Osteocyte (in vitro differentiated cells): ENCODE data around the gene PIK3AP1. TPM values are rescaled to one million over a fixed set of nuclear protein-coding genes. Genes with fewer than 3 reads are reported as not detected.

Experiments used
- DNase-seq: peaks from one replicate; pipeline ENCODE4 v3.0.0; 2021; ENCODE audit warnings: mixed read lengths; ENCODE audit not compliant: unreplicated experiment; ENCODE audit errors: extremely low spot score
- H3K27ac Mint-ChIP-seq: one replicate; pipeline ENCODE4 v1.8.0; 2021; ENCODE audit warnings: mild to moderate bottlenecking, mixed read lengths; ENCODE audit not compliant: unreplicated experiment
- H3K27me3 Mint-ChIP-seq: one replicate; pipeline ENCODE4 v1.8.0; 2021; ENCODE audit warnings: mixed read lengths; ENCODE audit not compliant: unreplicated experiment
- H3K36me3 Mint-ChIP-seq: one replicate; pipeline ENCODE4 v1.8.0; 2021; ENCODE audit warnings: mixed read lengths; ENCODE audit not compliant: unreplicated experiment
- H3K4me1 Mint-ChIP-seq: one replicate; pipeline ENCODE4 v1.8.0; 2021; ENCODE audit warnings: mixed read lengths; ENCODE audit not compliant: unreplicated experiment
- H3K4me3 Mint-ChIP-seq: one replicate; pipeline ENCODE4 v1.8.0; 2021; ENCODE audit warnings: mild to moderate bottlenecking, moderate library complexity, mixed read lengths; ENCODE audit not compliant: unreplicated experiment
- H3K9me3 Mint-ChIP-seq: one replicate; pipeline ENCODE4 v1.8.0; 2021; ENCODE audit warnings: mixed read lengths; ENCODE audit not compliant: unreplicated experiment
- total RNA-seq: library from RNA; stranded (reverse); gene quantifications from 2 replicates; pipeline ENCODE4 v1.2.1, GENCODE V29; 2021
- TF ChIP-seq, protein P1 (sequence below): fragments of 200-600 bp; sonication (generic); IDR thresholded peaks from 2 replicates; pipeline ENCODE4 v1.5.0; 2021; ENCODE audit warnings: antibody characterized with exemption, mild to moderate bottlenecking, moderate library complexity

The PIK3AP1 gene
- total RNA-seq, 1 donor from 2014 or later, result 0.19 TPM

DNA sequence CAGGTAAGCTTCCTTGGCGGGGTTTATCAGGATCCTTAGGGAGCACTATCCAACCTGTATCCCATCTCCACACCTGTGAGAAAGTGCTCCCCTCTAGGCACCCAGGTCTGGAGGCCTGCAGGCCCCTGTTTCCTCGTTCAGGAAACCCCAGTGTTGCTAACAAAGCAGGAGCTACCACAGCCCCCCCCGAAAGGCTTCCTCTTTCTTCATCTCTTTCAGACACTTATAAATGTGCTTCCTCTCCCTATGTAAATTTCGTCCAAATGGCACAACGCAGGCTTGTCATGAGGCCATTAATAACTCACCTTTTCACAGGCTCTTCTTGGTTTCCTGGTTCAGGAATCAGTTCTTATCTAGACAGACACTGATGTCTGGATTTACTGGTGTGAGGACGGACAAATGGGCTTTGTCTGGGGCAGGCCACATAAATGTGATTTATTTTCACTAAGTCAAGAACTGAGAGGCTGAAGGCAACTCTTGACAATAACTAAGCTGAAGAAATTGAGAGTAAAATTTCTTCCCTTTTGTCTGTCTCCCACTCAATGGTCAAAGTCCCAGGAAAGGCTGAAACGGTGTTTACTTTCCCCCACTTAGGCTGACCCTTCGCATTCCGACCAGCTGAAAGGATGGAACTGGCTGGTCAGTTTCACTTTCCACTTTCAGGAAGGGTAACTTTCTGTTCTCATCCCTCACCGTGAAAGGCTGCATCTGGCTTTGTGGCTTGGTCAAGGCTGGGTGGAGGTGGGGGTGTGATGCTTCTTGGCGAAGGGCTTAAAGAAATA lies 46.8 kb downstream of the PIK3AP1 start:
- Mint-ChIP-seq H3K27ac (peak overlapping the region; percentile 92), H3K36me3 (no peaks in the 10 kb centered on the region), H3K9me3 (no peaks in the 10 kb centered on the region), H3K4me3 (peak overlapping the region; percentile 28), H3K27me3 (no peaks in the 10 kb centered on the region), H3K4me1 (peaks cover 21% of the 10 kb centered on the region)
- TF ChIP-seq, protein P1, sequence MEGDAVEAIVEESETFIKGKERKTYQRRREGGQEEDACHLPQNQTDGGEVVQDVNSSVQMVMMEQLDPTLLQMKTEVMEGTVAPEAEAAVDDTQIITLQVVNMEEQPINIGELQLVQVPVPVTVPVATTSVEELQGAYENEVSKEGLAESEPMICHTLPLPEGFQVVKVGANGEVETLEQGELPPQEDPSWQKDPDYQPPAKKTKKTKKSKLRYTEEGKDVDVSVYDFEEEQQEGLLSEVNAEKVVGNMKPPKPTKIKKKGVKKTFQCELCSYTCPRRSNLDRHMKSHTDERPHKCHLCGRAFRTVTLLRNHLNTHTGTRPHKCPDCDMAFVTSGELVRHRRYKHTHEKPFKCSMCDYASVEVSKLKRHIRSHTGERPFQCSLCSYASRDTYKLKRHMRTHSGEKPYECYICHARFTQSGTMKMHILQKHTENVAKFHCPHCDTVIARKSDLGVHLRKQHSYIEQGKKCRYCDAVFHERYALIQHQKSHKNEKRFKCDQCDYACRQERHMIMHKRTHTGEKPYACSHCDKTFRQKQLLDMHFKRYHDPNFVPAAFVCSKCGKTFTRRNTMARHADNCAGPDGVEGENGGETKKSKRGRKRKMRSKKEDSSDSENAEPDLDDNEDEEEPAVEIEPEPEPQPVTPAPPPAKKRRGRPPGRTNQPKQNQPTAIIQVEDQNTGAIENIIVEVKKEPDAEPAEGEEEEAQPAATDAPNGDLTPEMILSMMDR, result no peak
- DNase-seq, result no peak

- no peak overlapping the region for H3K4me3 Mint-ChIP-seq
- H3K27me3 Mint-ChIP-seq, result no peaks in the 10 kb centered on the region
- H3K9me3 Mint-ChIP-seq, result no peaks in the 10 kb centered on the region
- TF ChIP-seq, protein P1, result no peak
- DNase-seq, result no peak
- H3K4me1 Mint-ChIP-seq, result peaks cover 21% of the 10 kb centered on the region
- no peak overlapping the region for H3K27ac Mint-ChIP-seq
- H3K36me3 Mint-ChIP-seq, result no peaks in the 10 kb centered on the region
Observed at GRCh38 chr10:96672481-96673175, 47.7 kb downstream of the PIK3AP1 start.

GRCh38 chr10:96671211-96671890 lies 49.0 kb downstream of the PIK3AP1 start:
- no peak overlapping the region for H3K27ac Mint-ChIP-seq
- no peaks in the 10 kb centered on the region for H3K36me3 Mint-ChIP-seq
- no peak overlapping the region for H3K4me3 Mint-ChIP-seq
- no peak for DNase-seq
- H3K4me1 Mint-ChIP-seq, result peaks cover 21% of the 10 kb centered on the region
- no peaks in the 10 kb centered on the region for H3K27me3 Mint-ChIP-seq
- H3K9me3 Mint-ChIP-seq, result no peaks in the 10 kb centered on the region
- TF ChIP-seq, protein P1, result no peak

- H3K27ac Mint-ChIP-seq, result no peak overlapping the region
- H3K27me3 Mint-ChIP-seq, result no peaks in the 10 kb centered on the region
- H3K36me3 Mint-ChIP-seq, result no peaks in the 10 kb centered on the region
- no peak for DNase-seq
- peaks cover 21% of the 10 kb centered on the region for H3K4me1 Mint-ChIP-seq
- no peaks in the 10 kb centered on the region for H3K9me3 Mint-ChIP-seq
- H3K4me3 Mint-ChIP-seq, result no peak overlapping the region
- TF ChIP-seq, protein P1, result no peak
Observed at GRCh38 chr10:96670786-96671185, 49.5 kb downstream of the PIK3AP1 start.

DNA sequence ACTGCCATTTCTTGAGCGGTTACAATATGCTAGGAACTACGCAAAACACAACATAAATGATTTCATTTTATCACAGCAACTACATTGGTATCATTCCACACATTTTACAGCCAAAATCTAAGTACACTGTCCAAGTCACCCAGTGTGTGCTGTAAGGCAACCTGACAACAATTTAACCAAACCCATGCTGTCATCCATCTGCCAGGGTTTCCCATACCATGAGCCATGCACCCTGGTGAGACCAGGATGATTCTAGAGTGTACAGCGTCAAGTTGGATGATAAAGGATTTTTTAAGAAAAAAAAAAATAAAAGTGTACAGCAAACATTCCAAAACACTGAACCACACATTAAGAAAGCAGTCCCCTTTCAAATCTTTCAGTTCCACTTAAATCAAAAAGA lies 52.9 kb downstream of the PIK3AP1 start:
- TF ChIP-seq, protein P1, result no peak
- H3K27ac Mint-ChIP-seq, result no peak overlapping the region
- no peaks in the 10 kb centered on the region for H3K9me3 Mint-ChIP-seq
- H3K36me3 Mint-ChIP-seq, result no peaks in the 10 kb centered on the region
- no peak for DNase-seq
- peaks cover 5% of the 10 kb centered on the region for H3K4me1 Mint-ChIP-seq
- no peaks in the 10 kb centered on the region for H3K27me3 Mint-ChIP-seq
- H3K4me3 Mint-ChIP-seq, result no peak overlapping the region
